GM12878 (cell line): ENCODE results near the gene ST7.

Experiments
- CBX3 ChIP-seq: fragments of 200-600 bp; sonication (generic); IDR thresholded peaks from 2 replicates; pipeline ENCODE4 v1.6.1; 2016; ENCODE audit warnings: low read depth, borderline replicate concordance
- CBX5 ChIP-seq: sonication (generic); IDR thresholded peaks from 2 replicates; pipeline ENCODE4 v1.6.1; 2016; ENCODE audit warnings: low read depth, moderate library complexity, mild to moderate bottlenecking, inconsistent platforms
- EZH2 ChIP-seq: IDR thresholded peaks from 2 replicates; pipeline ENCODE4 v1.6.1; 2012; ENCODE audit warnings: low read depth, mild to moderate bottlenecking, control low read depth, inconsistent platforms, low read length, borderline replicate concordance; ENCODE audit not compliant: control insufficient read depth
- JUND ChIP-seq: IDR thresholded peaks from 2 replicates; pipeline ENCODE4 v1.6.1; 2012; ENCODE audit warnings: low read depth, mild to moderate bottlenecking, low read length, improper control_type of control experiment, moderate library complexity
- POLR2A ChIP-seq: IDR thresholded peaks from 2 replicates; pipeline ENCODE4 v1.6.1; 2011; ENCODE audit warnings: low read depth, mild to moderate bottlenecking, low read length
- RAD21 ChIP-seq: IDR thresholded peaks from 2 replicates; pipeline ENCODE4 v1.6.1; 2011; ENCODE audit warnings: mild to moderate bottlenecking, low read depth, low read length, moderate library complexity; ENCODE audit not compliant: insufficient read depth
- TCF3 ChIP-seq: IDR thresholded peaks from 2 replicates; pipeline ENCODE4 v1.6.1; 2012; ENCODE audit warnings: low read depth, mild to moderate bottlenecking, low read length, borderline replicate concordance; ENCODE audit not compliant: insufficient read depth
- TCF7 ChIP-seq: IDR thresholded peaks from 2 replicates; pipeline ENCODE4 v1.6.1; 2014; ENCODE audit warnings: antibody characterized with exemption, borderline replicate concordance
- ZNF274 ChIP-seq: IDR thresholded peaks from one replicate; pipeline ENCODE4 v1.8.0; 2011; ENCODE audit not compliant: insufficient read length, insufficient read depth
- TF ChIP-seq, protein P1 (sequence below), 3 experiments: IDR thresholded peaks in 2 of 3; conservative IDR thresholded peaks in 1 of 3; 2 replicates each; pipeline ENCODE4 v1.5.1; 2011; ENCODE audit warnings: low read depth in 3 of 3, low read length in 3 of 3, mild to moderate bottlenecking in 3 of 3, control low read depth in 2 of 3, moderate library complexity in 2 of 3, inconsistent platforms in 1 of 3, mixed read lengths in 1 of 3; ENCODE audit not compliant: control insufficient read depth in 2 of 3, insufficient read depth in 1 of 3; ENCODE audit errors: extremely low read depth in 1 of 3
- TF ChIP-seq, protein P2 (sequence below): IDR thresholded peaks from 2 replicates; pipeline ENCODE4 v1.6.1; 2012; ENCODE audit warnings: mild to moderate bottlenecking, low read depth, low read length
- TF ChIP-seq, protein P3 (sequence below): IDR thresholded peaks from 2 replicates; pipeline ENCODE4 v1.6.1; 2011; ENCODE audit warnings: mild to moderate bottlenecking, low read depth, low read length, moderate library complexity; ENCODE audit not compliant: insufficient replicate concordance

- TF ChIP-seq, protein P1, sequence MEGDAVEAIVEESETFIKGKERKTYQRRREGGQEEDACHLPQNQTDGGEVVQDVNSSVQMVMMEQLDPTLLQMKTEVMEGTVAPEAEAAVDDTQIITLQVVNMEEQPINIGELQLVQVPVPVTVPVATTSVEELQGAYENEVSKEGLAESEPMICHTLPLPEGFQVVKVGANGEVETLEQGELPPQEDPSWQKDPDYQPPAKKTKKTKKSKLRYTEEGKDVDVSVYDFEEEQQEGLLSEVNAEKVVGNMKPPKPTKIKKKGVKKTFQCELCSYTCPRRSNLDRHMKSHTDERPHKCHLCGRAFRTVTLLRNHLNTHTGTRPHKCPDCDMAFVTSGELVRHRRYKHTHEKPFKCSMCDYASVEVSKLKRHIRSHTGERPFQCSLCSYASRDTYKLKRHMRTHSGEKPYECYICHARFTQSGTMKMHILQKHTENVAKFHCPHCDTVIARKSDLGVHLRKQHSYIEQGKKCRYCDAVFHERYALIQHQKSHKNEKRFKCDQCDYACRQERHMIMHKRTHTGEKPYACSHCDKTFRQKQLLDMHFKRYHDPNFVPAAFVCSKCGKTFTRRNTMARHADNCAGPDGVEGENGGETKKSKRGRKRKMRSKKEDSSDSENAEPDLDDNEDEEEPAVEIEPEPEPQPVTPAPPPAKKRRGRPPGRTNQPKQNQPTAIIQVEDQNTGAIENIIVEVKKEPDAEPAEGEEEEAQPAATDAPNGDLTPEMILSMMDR (IDR thresholded peaks at IDR 0.05 in 2 of 3, conservative IDR thresholded peaks at IDR 0.05 in 1 of 3; ENCODE audit: control insufficient read depth in 2 of 3, extremely low read depth in 1 of 3, insufficient read depth in 1 of 3, low read depth in 3 of 3, low read length in 3 of 3): no peak
- no peak for TF ChIP-seq TCF7
- TF ChIP-seq TCF3: no peak
- TF ChIP-seq RAD21: no peak
- TF ChIP-seq CBX3: no peak
- no peak for TF ChIP-seq POLR2A
- TF ChIP-seq ZNF274: no peak
- TF ChIP-seq, protein P2, sequence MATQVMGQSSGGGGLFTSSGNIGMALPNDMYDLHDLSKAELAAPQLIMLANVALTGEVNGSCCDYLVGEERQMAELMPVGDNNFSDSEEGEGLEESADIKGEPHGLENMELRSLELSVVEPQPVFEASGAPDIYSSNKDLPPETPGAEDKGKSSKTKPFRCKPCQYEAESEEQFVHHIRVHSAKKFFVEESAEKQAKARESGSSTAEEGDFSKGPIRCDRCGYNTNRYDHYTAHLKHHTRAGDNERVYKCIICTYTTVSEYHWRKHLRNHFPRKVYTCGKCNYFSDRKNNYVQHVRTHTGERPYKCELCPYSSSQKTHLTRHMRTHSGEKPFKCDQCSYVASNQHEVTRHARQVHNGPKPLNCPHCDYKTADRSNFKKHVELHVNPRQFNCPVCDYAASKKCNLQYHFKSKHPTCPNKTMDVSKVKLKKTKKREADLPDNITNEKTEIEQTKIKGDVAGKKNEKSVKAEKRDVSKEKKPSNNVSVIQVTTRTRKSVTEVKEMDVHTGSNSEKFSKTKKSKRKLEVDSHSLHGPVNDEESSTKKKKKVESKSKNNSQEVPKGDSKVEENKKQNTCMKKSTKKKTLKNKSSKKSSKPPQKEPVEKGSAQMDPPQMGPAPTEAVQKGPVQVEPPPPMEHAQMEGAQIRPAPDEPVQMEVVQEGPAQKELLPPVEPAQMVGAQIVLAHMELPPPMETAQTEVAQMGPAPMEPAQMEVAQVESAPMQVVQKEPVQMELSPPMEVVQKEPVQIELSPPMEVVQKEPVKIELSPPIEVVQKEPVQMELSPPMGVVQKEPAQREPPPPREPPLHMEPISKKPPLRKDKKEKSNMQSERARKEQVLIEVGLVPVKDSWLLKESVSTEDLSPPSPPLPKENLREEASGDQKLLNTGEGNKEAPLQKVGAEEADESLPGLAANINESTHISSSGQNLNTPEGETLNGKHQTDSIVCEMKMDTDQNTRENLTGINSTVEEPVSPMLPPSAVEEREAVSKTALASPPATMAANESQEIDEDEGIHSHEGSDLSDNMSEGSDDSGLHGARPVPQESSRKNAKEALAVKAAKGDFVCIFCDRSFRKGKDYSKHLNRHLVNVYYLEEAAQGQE: no peak
- no peak for TF ChIP-seq JUND
- no peak for TF ChIP-seq EZH2
- TF ChIP-seq, protein P3, sequence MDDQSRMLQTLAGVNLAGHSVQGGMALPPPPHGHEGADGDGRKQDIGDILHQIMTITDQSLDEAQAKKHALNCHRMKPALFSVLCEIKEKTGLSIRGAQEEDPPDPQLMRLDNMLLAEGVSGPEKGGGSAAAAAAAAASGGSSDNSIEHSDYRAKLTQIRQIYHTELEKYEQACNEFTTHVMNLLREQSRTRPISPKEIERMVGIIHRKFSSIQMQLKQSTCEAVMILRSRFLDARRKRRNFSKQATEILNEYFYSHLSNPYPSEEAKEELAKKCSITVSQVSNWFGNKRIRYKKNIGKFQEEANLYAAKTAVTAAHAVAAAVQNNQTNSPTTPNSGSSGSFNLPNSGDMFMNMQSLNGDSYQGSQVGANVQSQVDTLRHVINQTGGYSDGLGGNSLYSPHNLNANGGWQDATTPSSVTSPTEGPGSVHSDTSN: no peak
- no peak for TF ChIP-seq CBX5
Observed at GRCh38 chr7:117048882-117049281, 95.6 kb downstream of the ST7 start.
